Measurements from ENCODE around the gene SLC49A4.

SLC49A4 gene

DNA sequence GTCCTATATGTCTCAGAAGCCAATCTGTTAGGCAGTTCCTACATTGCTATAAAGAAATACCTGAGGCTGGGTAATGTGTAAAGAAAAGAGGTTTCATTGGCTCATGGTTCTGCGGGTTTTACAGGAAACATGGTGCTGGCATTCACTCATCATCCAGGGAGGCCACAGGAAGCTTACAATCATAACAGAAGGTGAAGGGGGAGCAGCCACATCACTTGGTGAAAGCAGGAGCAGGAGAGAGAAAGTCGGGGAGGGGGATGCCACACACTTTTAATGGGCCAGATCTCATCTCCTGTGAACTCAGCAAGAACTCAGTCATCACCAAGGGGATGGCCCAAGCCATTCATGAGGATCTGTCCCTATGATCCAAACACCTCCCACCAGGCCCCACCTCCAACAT is 9.1 kb downstream of the SLC49A4 start:
- Histone ChIP-seq H3K4me2 (ENCODE audit: low read depth, low read length, poor library complexity, severe bottlenecking) (no peak overlapping the region), H2AFZ (ENCODE audit: low read length) (no peak overlapping the region), H4K20me1 (ENCODE audit: insufficient read depth, low read length, poor library complexity, severe bottlenecking) (no peaks in the 10 kb centered on the region)

DNA sequence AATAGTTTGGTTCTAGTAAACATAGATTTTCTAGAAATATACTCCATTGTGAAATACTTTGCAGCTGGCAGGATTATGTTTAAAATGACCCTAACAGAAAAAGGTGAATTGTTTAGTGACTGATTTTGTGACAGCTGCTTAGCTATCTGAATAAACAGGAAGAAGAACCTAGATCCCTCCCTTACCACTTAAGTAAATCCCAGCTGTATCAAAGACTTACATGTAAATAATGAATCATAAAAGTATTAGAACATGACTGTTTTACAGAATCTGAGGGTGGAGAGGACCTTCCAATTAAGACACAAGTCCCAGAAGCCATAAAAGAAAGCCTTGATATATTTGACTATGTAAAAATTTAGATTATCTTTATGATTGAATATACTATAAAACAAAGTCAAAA is 15.9 kb downstream of the SLC49A4 start:
- no peak overlapping the region for H3K4me3 ChIP-seq (ENCODE audit: low read length, poor library complexity, severe bottlenecking)
- peaks cover 5% of the 10 kb centered on the region; the same call in 1 of the 2 replicates for H3K36me3 ChIP-seq (ENCODE audit: insufficient read depth, low read length)
- H2AFZ ChIP-seq (ENCODE audit: low read length), result no peak overlapping the region
- no peaks in the 10 kb centered on the region for H3K4me1 ChIP-seq (ENCODE audit: insufficient read depth, low read length, poor library complexity, severe bottlenecking)
- no peaks in the 10 kb centered on the region for H3K27me3 ChIP-seq (ENCODE audit: insufficient read depth, low read length, poor library complexity, severe bottlenecking)
- no peak for TF ChIP-seq EZH2phosphoT487 (IDR thresholded peaks at IDR 0.05; ENCODE audit: borderline replicate concordance)
- TF ChIP-seq, protein P1, sequence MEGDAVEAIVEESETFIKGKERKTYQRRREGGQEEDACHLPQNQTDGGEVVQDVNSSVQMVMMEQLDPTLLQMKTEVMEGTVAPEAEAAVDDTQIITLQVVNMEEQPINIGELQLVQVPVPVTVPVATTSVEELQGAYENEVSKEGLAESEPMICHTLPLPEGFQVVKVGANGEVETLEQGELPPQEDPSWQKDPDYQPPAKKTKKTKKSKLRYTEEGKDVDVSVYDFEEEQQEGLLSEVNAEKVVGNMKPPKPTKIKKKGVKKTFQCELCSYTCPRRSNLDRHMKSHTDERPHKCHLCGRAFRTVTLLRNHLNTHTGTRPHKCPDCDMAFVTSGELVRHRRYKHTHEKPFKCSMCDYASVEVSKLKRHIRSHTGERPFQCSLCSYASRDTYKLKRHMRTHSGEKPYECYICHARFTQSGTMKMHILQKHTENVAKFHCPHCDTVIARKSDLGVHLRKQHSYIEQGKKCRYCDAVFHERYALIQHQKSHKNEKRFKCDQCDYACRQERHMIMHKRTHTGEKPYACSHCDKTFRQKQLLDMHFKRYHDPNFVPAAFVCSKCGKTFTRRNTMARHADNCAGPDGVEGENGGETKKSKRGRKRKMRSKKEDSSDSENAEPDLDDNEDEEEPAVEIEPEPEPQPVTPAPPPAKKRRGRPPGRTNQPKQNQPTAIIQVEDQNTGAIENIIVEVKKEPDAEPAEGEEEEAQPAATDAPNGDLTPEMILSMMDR (conservative IDR thresholded peaks at IDR 0.05; ENCODE audit: low read length), result no peak
- H3K4me2 ChIP-seq (ENCODE audit: low read depth, low read length, poor library complexity, severe bottlenecking), result no peak overlapping the region
- H3K9me3 ChIP-seq (ENCODE audit: insufficient read depth, low read depth, low read length), result no peaks in the 10 kb centered on the region
- H3K9me2 ChIP-seq (replicated peaks; ENCODE audit: low read depth, low read length), result no peaks in the 10 kb centered on the region
- no peaks in the 10 kb centered on the region for H3F3A ChIP-seq (ENCODE audit: low read depth)
- H3K79me2 ChIP-seq (ENCODE audit: insufficient read depth, low read length), result no peaks in the 10 kb centered on the region
- H4K20me1 ChIP-seq (ENCODE audit: insufficient read depth, low read length, poor library complexity, severe bottlenecking), result no peaks in the 10 kb centered on the region
- H3K9ac ChIP-seq (ENCODE audit: low read depth, low read length, poor library complexity, severe bottlenecking), result no peak overlapping the region

More for the DNA sequence above, 9.1 kb downstream of the SLC49A4 start:
- TF ChIP-seq, protein P1 (conservative IDR thresholded peaks at IDR 0.05; ENCODE audit: low read length), result no peak
- no peak for TF ChIP-seq EZH2phosphoT487 (IDR thresholded peaks at IDR 0.05; ENCODE audit: borderline replicate concordance)
- no peak overlapping the region for H3K9ac ChIP-seq (ENCODE audit: low read depth, low read length, poor library complexity, severe bottlenecking)
- H3K9me2 ChIP-seq (replicated peaks; ENCODE audit: low read depth, low read length), result no peaks in the 10 kb centered on the region
- no peaks in the 10 kb centered on the region for H3K9me3 ChIP-seq (ENCODE audit: insufficient read depth, low read depth, low read length)
- no peaks in the 10 kb centered on the region; the same call in 1 of the 2 replicates for H3K36me3 ChIP-seq (ENCODE audit: insufficient read depth, low read length)
- H3K79me2 ChIP-seq (ENCODE audit: insufficient read depth, low read length), result peaks cover 8% of the 10 kb centered on the region; the same call in 1 of the 2 replicates
- no peak overlapping the region for H3K4me3 ChIP-seq (ENCODE audit: low read length, poor library complexity, severe bottlenecking)
- H3K27me3 ChIP-seq (ENCODE audit: insufficient read depth, low read length, poor library complexity, severe bottlenecking), result no peaks in the 10 kb centered on the region
- no peaks in the 10 kb centered on the region for H3F3A ChIP-seq (ENCODE audit: low read depth)
- H3K4me1 ChIP-seq (ENCODE audit: insufficient read depth, low read length, poor library complexity, severe bottlenecking), result peaks cover 8% of the 10 kb centered on the region

DNA sequence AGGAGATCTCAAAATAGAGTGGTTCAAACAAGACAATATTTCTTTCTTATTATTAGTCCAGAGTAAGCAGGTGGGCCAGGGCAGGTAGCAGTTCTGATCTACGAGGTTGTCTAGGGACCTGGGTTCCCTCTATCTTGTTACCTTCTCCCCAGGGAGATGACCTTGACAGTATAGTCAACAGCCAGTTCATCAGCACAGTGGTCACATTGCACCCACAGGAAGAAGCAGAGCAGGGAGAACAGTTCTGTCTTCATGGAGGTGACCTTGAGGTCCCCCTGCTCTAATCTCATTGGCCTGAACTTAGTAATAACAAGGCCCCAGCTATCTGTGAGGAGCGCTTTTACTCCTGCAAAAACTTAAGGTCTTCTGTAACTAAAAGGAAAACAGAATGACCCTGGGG is 21.7 kb downstream of the SLC49A4 start:
- Histone ChIP-seq H3K27me3 (ENCODE audit: insufficient read depth, low read length, poor library complexity, severe bottlenecking) (no peaks in the 10 kb centered on the region), H3K9ac (ENCODE audit: low read depth, low read length, poor library complexity, severe bottlenecking) (no peak overlapping the region), H3K4me3 (ENCODE audit: low read length, poor library complexity, severe bottlenecking) (no peak overlapping the region), H3K9me3 (ENCODE audit: insufficient read depth, low read depth, low read length) (no peaks in the 10 kb centered on the region; the same call in 1 of the 2 replicates), H4K20me1 (ENCODE audit: insufficient read depth, low read length, poor library complexity, severe bottlenecking) (no peaks in the 10 kb centered on the region), H3K4me1 (ENCODE audit: insufficient read depth, low read length, poor library complexity, severe bottlenecking) (no peaks in the 10 kb centered on the region), H3K9me2 (replicated peaks; ENCODE audit: low read depth, low read length) (no peaks in the 10 kb centered on the region), H3K4me2 (ENCODE audit: low read depth, low read length, poor library complexity, severe bottlenecking) (no peak overlapping the region), H3K36me3 (ENCODE audit: insufficient read depth, low read length) (no peaks in the 10 kb centered on the region), H3K79me2 (ENCODE audit: insufficient read depth, low read length) (no peaks in the 10 kb centered on the region), H2AFZ (ENCODE audit: low read length) (no peak overlapping the region), H3F3A (ENCODE audit: low read depth) (no peaks in the 10 kb centered on the region)
- TF ChIP-seq EZH2phosphoT487 (IDR thresholded peaks at IDR 0.05; ENCODE audit: borderline replicate concordance), result no peak
- TF ChIP-seq, protein P1 (conservative IDR thresholded peaks at IDR 0.05; ENCODE audit: low read length), result no peak
